Hepatocyte (in vitro differentiated cells): Measurements from ENCODE around the gene MR1.

Experiments used
- CTCF ChIP-seq: fragments of 200-600 bp; sonication (generic); IDR thresholded peaks from 2 replicates; pipeline ENCODE4 v1.5.1; 2016; ENCODE audit warnings: antibody characterized with exemption, mild to moderate bottlenecking; ENCODE audit not compliant: poor library complexity
- EZH2 ChIP-seq: fragments of 200-600 bp; sonication (generic); IDR thresholded peaks from 2 replicates; pipeline ENCODE4 v1.6.1; 2016; ENCODE audit warnings: antibody characterized with exemption, mild to moderate bottlenecking, borderline replicate concordance
- EZH2phosphoT487 ChIP-seq: fragments of 200-600 bp; sonication (generic); IDR thresholded peaks from one replicate; pipeline ENCODE4 v1.6.1; 2018; ENCODE audit warnings: antibody characterized with exemption, mild to moderate bottlenecking, low read depth, moderate library complexity; ENCODE audit not compliant: unreplicated experiment, severe bottlenecking

GRCh38 chr1:181062836-181063428 lies 29.1 kb downstream of the MR1 start:
- no peak for TF ChIP-seq EZH2
- TF ChIP-seq CTCF = no peak
- no peak for TF ChIP-seq EZH2phosphoT487
